NCI-H510A treated with DMSO at 0.1 percent for 48 hours (cell line): ENCODE results near the gene IFIT1.
A peak's percentile ranks its signal among the peaks of the same experiment; 100 is the strongest.
"Not testable (repeated sequence)": the region's sequence is repeated elsewhere in the genome, so short reads cannot be mapped to it uniquely, and the experiment has no call there.

Source experiments
- DNase-seq: peaks from one replicate; lab custom pipeline; 2025; lab: John Stamatoyannopoulos, UW

The IFIT1 gene

DNA sequence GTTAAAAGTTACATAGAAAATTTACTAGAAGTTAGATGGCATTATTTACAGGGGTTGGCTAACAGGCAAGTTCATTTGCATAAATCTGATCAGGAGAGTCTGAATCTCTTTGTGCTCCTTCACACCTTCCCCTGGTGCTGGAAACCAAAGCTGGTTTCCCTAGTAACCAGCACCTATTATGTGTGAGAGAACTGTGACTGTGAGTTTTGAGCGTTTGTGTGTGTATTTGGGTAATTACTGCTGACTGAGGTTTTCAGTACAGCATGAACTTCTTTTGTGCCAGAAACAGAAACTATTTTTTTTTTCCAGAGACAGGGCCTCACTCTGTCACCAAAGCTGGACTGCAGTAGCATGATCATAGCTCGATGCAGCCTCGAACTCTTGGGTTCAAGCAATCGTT is 24.9 kb upstream of the IFIT1 start:
- DNase-seq = no peak

DNA sequence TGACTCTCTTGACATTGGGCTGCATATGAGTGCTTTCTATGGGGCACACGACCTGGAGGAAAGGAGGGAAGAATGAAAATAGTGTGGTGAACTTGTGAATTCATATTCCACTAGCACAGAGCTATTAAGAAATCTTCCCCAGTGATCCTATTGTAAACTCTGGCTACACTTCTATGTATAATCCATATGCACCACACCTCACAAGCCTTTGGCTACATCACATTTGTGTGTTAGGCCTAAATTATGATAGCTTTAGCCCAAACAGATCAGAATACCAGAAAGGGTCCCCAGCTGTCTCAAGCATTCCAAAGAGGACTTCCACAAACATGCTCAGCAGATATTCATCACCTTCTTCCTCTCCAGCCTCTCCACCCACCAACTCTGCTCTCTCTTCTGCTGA is 24.3 kb upstream of the IFIT1 start:
- no peak for DNase-seq

DNA sequence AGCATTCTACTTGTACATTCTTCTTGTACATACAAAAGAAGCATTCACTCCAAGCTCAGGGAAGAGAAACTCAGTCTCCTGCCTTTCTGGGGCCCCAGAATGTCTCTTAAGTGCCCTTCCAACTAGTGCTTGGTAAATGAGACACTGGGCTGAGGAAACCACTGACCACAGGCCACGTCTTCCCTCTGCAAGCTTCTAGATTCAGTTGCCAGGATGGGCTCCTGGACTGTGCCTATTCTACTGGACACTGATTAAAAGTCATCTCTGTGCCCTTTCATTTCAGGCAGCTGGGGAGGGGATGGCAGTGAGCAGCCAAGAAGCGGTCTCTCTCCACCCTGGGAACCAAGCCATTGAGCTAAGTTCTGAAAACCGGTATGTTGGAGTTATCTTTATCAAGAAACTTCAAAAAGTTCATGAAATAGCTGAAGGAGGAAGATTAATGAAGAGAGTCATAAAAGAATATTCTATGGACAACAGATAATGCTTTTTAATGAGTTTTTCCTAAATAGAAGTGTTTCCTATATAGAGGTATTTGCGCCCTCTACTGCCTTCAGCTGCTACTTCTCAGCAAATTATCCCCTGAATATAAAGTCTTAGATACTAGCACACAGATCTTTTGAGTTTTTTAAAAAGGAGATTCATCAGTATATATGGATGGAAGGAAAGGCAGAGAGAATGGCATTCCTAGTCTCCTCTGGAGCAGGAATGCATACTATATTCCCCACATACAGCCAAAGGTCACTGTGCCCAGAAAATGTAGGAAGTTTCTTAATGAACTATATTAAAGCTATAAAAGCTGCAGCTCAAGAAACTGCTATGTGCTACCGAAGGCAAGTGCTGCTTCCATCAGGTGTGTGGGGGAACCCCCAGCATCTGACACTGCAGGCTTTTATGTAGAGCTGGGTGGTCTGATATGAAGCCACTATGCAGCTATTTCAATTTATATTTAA is 23.0 kb upstream of the IFIT1 start:
- peak; percentile 1 for DNase-seq

DNA sequence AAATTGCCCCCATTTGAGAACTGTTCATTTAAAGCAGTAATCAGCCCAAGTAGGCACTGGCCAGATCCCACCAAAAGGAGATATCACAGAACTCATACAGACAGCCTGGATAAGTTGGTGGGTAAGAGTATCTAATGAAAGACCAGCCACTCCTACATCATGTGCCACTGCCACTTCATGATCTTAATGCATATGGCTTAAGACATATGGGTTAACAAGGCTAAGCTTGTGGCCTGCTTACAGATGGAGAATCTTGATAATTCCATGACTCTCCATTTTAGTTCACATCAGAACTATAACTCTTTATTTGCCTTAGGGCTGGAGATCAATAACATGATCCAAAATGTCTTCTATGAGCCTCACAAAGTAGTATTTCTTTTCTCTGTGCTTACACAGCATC is 21.3 kb upstream of the IFIT1 start:
- no peak for DNase-seq

DNA sequence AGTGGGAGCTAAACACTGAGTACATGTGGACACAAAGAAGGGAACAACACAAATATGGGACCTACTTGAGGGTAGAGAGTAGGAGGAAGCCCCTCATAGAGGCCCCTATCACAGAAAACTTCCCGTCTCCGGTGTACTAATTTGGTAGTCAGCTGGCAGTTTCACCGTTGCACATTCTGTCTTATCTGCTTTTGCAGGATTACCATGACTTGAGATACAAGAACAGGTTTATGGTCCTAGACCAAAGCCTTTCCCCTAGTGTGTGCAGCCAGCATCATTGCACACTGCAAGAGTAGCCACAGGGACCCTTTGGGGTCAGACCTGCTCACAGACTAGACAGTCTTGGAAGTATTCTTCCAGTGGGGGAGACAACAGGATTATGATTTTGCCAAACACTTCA is 20.4 kb upstream of the IFIT1 start:
- DNase-seq = no peak

DNA sequence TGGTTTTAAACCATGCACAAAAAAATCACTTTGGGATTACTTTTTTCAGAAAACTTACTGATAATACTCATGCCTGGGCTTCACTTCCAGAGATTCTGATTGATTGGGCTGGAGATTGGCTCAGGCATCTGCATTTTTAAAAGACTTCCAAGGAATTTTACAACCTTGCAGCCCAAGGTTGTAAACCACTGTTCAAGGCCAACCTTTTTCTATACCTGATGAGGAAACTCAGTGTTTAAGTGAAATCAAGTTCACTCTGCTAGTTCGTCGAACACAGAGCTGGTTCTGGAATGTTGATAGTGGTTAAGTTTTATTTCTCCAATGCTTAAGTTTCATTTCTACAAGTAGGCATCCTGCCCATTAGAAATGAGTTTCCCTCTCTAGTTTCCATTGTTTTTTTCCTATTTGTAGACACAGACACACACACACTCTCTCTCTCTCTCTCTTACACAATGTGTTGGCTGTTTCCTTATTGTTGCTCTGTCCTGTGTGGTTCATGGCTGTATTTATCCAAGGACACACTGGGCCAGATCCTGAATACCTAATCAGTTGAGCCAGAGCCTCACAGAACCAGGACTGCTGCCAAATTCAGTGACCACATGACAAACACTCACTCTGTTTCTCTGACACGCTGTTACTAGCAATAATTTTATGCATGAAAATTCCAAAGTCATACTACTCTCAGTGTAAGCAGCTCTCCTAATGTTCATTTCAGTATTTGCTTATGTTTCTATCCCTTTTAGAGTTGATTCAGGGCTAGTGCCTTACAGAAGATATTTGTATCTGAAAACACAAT is 18.3 kb upstream of the IFIT1 start:
- DNase-seq = peak; percentile 25

DNA sequence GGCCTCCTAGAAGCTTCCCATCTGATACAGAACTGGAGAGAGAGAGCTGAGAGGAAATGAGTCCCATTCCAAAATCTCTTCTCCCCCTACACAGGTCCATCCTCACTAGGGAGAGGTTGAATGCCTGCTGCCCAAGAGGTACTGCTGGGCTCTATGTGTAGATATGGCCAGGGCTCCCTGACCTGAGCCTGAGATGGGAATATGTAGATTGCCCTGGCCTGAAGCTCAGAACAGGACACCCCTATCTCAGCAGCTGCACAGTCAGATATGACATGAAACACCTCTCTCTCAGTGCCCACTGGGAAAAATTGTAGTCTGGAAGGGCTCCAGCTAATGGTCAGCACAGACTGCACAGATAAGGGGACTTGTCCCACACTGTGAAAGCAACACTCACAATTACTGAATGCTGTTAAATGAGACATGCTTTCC is 17.7 kb upstream of the IFIT1 start:
- no peak for DNase-seq

DNA sequence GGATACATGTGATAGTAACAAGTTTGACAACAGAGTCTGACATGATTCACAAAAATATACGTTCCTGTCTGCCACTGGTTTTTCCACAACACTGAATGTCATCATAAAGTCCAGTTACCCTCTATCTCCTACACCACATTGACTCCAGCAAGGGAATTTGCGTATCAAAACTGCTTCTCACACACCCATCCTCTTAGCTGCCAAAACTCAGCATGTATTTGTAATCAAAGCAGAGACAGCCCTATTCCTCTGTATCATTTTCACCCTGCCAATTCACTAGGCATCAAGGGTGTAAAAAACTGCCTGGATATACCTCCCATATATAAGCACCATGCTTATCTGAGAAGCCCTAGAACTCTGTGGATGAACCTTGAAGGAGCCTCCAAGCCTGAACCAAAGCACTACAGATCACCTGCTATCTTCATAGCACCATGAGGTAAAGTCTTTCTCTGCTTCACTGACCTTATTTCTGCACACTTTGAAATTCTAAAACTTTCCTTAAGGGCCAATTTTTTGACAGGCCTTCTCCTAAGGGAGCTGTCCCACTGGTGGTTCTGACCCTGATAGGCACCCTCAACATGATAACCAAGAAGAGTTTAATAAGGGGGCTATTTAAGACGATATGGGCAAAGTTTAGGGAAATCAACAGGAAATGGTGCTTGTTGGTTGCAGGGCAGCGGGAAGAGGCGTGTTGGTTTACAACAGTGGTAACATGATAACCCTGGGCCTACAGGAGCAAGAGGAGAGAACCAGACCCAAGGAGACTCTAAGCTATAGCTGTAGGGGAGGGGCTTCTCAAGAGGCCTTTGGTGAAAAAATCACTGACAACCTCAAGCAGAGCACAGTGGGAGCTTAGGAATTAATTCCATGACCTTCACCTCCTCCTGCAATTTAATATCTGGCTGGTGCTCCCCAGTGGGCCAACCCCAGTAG is 14.5 kb upstream of the IFIT1 start, which contains the start of gene IFIT1B:
IFIT1B (plus strand) TSS at position 352 of the 933 bp plus-strand sequence; CDS start at position 432, 80 bp downstream.
- DNase-seq = peak; percentile 25

DNA sequence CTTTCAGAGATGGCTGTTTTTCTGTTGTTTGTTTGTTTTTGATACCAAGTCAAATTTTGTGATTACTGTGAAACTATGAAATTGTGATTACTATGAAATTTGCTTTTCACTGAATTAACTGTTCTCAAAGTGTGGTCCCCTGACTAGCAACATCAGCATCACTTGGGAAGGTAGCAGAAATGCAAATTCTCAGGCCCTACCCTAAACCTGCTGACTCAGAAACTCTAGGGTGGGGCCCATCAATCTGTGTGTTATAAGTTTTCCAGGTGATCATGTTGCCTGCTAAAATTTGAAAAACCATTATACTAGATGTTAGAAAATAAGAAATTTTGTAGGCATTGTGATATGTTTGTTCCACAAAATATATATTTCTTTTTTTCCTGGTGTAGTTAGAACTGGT is 13.3 kb upstream of the IFIT1 start:
- no peak for DNase-seq

DNA sequence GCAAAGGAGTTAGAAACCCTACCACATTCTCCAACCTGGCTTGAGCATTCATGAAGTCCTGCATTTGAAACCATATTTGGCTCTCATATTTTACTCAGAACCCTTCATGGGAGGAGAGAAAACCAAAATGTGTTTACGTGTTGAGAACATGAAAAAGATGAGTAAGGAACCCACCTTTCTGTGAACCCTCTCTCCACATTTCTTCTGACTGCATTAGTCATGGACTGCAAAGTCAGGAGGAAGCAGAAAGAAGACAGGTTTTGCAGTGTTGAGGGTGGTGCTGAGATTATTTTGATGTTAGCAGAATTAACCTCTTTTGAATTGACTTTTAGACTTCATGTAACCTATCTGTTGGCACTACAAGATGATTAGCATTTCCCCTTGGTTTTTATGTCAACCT is 9.7 kb upstream of the IFIT1 start:
- DNase-seq = no peak

DNA sequence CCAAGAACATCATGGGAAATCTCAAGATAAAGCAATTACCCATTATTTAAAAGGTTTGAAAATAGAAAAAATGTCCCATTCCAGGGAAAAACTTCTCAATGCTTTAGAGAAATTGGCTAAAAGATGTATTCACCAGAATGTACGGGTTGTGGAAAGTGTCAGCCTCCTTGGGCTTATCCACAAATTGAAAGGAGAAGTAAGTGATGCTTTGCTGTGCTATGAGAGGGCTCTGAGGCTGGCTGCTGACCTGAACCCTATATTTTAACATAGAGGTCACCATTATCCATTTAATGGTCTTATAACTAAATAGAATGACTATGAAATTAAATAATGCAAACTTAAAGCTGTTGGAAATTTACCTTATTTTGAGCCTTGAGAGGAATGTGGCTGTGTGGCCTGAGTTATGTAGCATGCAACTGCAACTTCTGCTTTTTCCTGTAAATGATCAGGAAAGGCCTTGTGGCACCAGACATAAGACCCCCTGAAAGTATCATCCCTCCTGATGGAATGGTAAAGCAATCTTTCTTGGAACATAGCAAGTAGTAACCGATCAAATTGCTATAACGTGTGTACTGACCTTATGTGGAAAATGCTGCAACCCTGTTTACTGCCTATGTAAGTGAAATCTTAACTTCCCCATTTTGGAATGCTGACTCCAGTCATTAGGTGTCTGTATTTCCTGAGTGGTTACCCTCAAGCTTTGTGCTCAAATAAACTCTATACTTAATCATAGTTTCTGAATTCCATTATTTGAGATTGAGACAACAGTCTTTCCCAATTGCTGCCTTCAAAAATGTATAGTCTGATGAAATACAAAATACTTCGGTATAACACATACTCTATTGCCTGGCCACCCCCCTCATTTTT is 7.7 kb upstream of the IFIT1 start:
- DNase-seq = no peak

DNA sequence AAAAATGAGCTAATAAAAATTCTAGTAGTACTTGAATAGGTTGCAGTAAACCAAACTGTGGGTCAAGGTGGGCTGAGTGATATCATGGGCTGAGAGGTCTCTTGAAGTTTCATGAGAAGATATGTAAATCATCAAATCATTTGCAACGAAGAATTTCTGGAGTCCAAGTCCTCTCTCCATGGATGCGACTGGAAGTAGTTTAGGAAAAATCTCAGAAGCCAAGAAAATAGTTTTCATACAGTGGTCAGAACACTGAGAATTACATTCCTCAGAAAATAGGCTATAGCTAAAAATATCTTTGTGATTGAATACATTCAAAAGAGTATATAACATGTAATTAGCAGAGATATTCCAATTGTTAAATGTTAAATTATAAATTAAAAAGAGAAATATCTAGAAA is 3.6 kb upstream of the IFIT1 start:
- no peak for DNase-seq

DNA sequence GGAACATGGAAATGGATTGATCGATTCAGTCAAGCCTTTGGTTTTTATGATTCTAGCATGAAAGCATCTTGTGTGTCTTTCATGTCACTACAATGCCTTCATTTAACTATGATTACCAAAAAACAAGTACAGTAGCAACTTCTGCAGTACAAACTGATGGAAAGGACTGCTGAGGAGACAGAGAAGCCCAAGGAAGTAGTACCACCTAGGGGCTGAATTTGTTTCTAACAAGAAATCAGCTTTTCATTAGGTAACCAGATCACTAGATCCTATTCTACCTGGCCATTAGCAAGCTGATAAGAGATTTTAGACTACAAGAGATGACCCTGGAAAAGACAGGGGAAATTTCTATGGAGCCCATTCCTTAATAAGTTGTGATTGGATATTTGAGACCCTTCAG is 3.2 kb upstream of the IFIT1 start:
- DNase-seq = peak; percentile 3

DNA sequence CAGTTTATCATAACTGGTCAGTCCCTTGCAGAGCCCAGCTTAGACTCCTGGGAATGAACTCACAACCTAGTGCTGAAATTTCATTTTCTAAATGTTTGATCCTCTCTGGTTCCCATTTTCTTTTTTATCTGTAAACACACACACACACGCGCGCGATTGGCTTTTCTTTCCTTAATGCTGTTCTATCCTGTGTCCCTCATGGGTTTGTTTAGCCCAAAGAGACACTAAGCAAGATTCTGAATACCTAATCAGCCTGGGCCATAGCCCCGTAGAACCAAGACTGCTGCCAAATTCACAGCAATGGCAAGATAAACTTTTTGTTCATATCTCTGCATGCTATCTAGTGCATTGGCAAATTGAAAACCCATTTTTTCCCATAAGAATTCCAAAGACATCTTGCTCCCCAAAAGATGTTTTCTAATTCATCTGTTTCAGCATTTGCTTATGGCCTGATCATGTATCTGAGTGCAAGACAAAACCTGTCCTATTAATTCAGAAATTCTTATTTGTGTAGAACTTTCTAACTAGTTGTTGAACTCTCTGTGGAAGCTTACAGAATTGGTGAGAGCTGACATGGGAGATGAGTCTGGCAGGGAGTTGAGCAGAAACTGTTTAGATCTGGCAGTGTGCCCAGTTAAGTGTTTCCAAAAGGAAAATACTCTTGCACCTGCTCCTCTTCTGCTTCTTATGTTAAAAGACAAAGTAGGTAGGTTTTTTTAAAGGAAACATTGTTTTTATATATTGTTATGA is 1.8 kb upstream of the IFIT1 start:
- DNase-seq = peak; percentile 53

DNA sequence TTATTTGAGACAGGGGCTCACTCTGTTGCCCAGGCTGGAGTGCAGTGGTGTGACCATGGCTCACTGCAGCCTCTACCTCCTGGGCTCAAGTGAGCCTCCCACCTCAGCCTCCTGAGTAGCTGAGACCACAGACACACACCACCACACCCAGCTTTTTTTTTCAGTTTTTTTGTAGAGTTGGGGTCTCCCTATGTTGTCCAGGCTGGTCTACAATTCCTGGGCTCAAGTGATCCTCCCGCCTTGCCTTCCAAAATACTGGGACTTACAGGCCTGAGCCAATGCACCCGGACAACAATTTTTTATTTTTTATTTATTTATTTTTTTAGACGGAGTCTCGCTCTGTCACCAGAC is 1.2 kb upstream of the IFIT1 start:
- DNase-seq = not testable (repeated sequence)

DNA sequence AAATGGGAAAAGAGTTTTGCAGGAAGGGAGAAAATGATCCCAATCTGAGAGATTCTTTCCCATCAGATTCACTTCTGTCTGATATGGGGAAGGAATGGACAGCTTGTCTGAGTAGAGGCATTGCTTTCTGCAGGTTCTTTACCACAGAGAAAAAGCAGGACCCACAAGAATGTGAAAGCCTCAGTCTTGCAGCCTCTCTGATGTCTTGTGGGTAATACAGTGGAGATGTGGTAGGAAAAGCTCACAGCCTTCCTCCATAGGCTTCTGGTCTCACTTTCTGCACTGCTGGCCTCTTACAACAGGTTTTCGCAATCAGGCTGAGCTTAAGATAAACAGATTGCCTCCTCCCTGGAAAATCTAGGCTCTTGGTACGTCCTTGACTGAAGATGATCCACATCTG is 551 bp downstream of the IFIT1 start:
- DNase-seq = peak; percentile 6

DNA sequence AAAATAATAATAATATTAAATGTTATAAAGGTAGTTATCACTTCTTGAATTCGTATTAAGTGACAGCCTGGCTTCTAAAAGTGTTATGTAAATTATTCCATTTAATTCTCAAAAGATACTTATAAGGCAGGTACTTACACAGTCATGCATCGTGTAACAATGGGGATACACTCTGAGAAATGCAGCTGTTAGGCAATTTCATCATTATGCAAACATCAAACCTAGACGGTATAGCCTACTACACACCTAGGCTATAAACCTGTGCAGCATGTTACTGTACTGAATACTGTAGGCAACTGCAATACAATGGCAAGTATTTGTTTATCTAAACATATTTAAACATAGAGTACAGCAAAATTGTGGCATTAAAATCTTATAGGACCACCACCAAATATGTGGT is 1.5 kb downstream of the IFIT1 start:
- peak; percentile 67 for DNase-seq

DNA sequence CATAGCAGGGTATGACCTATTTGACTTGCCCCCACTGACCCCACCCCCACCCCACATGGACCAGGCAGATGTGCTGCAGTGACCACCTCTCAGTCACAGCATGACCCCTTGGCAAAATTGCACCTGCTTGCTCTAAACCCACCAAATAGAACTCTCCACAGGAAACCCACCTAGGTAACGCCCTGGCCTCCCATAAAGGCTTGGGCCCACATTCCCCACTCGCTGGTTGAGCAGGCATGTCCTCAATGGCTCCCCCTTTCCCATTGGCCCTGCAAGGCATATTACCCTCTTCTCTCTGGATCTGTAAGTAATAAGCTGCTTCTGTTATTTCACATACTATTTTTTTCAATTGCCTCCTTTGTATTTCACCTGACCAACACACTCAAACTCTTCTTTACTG is 2.7 kb downstream of the IFIT1 start:
- no peak for DNase-seq

DNA sequence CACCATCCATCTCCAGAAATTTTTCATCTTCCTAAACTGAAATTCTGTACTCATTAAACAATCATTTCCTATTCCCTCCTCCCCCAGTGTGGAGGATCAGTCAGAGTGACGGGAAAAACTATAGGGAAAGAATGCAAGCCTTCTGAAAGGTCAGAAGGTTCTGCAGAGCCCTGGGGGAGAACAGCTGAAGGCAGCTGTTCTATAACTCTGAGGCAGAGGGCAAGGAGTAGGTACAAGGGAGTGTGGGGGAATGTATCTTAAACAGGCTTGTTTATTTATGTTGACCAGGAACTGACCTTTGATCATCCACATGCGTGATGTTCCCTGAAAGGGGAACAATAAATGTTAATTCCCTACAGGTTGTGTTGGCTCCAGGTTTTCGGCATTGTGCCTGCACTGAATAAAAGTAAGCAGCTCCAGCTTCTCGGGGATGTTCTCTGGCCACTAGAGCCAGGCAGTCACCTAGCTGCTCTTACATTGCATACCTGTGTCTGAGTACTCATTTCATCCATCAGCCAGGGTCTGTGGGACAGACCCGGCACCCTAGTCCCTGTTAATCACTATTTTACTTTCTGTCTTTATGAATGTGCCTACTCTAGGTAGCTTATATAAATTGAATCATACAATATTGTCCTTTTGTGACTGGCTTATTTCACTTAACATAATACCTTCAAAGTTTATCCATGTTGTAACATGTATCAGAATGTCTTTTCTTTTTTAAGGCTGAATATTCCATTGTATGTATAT is 5.8 kb downstream of the IFIT1 start:
- DNase-seq = no peak

DNA sequence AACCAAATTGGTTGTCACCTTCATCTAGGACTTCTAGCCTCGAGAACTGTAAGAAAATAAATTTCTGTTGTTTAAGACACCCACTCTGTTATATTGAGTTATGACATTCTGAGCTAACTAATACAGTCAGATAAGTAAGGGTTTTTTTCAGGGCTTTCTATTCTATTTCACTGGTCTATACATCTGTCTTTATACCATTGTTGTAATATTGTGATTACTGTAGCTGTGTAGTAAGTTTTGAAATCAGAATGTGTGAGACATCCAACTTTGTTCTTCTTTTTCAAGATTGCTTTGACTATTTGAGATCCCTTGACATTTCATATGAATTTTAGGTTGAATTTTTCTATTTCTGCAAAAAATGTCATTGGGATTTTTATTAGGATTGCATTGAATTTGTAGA is 7.5 kb downstream of the IFIT1 start:
- DNase-seq = no peak
